LoVo (cell line): ENCODE data around the gene VPS39.

Experiments used
- DNase-seq: peaks from one replicate; pipeline ENCODE4 v3.0.0-alpha.2; 2016; ENCODE audit warnings: low spot score

VPS39 gene

GRCh38 chr15:42128476-42128875 lies 79.6 kb downstream of the VPS39 start:
- no peak for DNase-seq

GRCh38 chr15:42123546-42123945 lies 84.6 kb downstream of the VPS39 start:
- no peak for DNase-seq

- DNase-seq: no peak
Observed at GRCh38 chr15:42121682-42122081, 86.4 kb downstream of the VPS39 start.

DNA sequence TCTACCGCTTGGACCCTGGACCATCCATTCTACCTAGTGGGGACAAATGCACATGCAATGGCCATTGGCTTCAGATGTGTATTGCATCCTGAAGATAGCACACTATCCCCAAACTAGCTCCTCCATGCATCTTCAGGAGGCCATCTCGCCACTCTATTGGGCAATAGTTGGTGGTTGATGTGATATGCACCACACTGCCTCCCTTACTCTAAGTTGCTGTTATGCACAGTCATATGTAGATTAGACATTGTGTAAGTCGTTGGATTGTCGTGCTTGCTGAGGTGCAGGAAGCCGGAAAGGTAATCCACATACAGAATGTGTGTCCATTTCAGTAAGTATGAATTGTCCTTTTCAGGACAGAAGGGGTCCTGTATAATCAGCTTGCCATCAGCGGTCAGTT lies 87.1 kb downstream of the VPS39 start:
- no peak for DNase-seq

- no peak for DNase-seq
Observed at GRCh38 chr15:42120285-42120684, 87.8 kb downstream of the VPS39 start.

DNA sequence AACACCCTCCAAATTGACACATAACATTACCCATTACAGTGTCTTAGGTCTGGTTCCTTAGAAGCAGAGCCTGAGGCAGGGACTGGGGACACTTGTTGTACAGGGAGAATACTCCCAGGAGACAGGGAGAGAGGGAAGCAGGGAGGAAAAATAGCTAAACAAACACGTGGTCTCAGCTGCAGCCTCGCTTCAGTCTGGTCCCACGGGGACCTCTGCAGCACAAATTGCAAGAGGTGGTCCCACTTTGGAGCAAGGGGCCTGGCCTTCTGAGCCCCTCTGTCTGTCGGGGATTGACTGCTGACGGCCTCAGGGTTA lies 88.7 kb downstream of the VPS39 start:
- DNase-seq: no peak

DNA sequence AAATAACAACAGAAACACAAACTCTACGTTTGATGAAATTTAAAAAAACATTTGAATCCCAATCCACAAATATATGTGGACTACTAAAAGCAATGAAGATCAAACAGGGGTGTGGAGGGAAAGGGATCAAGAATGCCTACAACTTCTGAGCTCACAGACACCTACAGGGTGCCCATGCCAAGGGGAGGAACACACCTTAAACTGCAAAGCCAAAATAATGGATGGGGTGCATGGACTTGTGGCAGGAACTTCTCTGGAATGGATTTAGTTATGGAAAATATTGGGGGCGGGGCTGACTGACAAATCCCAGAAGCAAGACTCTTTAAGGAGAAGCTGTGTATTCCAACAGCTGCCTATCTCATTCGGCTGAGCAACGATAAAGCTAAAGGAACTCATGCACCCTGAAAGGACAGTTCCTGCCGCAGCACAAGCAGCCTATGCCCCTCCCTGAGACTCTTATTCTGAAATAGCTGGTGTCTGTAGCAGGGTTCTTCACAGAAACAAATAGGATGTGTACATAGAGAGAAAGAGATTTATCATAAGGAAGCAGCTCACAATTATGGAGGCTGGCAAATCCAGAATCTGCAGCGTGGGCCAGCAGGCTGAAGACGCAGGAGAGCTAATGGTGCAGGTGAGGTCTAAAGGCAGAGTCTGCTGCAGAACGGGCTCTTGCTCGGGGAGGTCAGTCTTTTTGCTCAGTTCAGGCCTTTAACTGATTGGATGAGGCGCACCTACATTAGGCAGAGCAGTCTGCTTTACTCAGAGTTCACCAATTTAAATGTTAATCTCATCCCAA lies 89.3 kb downstream of the VPS39 start:
- DNase-seq: no peak

DNA sequence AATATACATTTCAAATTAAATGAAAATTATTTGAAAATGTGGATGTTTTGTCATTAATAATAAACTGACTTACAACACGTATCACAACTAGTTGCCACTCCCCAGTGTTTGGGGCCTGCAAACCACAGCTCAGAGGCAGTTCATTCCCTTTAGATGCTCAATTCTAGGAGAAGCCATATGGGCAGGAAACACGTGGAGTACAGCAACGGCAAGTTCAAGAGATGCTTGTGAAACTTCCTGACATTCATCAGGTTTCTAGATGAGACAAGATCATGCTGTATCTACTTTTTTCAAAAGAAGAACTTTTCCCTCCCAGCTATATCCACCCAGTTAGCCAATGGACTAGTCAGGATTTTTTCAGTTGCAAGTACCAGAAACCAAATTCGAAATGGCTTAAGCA lies 96.2 kb downstream of the VPS39 start:
- no peak for DNase-seq

DNA sequence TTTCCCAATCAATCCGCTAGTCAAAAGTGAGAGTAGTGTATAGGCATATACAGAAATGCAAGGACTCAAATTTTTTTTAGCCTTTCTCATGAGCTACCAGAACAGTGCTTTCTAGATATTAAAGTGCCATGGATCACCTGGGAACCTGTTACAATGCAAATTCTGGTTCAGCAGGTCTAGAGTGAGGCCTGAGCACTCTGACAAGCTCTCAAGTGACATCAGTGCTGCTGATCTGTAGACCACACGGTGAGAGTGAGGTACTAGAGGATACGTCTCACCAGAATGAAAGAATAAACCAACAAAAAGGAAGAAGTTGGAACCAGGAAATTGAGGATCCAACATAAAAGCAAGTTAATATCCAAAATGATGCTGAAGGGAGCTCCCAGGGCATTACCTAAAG lies 97.7 kb downstream of the VPS39 start:
- no peak for DNase-seq

DNA sequence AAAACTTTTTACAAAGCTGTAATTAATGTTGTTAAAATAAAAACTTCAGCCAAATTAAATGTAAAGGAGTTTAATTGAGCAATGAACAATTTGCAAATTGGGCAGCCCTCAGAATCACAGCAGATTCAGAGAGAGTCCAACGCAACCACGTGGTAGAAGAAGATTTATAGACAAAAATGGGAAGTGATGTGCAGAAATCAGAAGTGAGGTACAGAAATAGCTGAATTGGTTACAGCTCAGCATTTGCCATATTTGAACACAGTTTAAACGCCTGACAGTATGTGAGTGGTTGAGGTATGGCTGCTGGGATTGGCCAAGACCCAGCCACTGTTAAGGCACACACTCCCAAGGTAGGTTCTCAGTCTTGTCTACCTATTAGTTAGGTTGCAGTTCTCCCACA lies 99.3 kb downstream of the VPS39 start:
- no peak for DNase-seq
